HCEC 1CT (cell line): ENCODE results near the gene FRYL.

ENCODE experiments used
- DNase-seq: peaks from one replicate; pipeline ENCODE4 v3.0.0-alpha.2; 2017

The FRYL gene

GRCh38 chr4:48602763-48603162 is 177.3 kb downstream of the FRYL start:
- peak; percentile 15 for DNase-seq

- peak; percentile 71 for DNase-seq
These were observed 177.9 kb downstream of the FRYL start for GRCh38 chr4:48602222-48602621.

- no peak for DNase-seq
These were observed 183.7 kb downstream of the FRYL start for GRCh38 chr4:48596336-48596735.

GRCh38 chr4:48594180-48594579 is 185.9 kb downstream of the FRYL start:
- no peak for DNase-seq

- DNase-seq: no peak
These were observed 188.7 kb downstream of the FRYL start for GRCh38 chr4:48591372-48591771.

DNA sequence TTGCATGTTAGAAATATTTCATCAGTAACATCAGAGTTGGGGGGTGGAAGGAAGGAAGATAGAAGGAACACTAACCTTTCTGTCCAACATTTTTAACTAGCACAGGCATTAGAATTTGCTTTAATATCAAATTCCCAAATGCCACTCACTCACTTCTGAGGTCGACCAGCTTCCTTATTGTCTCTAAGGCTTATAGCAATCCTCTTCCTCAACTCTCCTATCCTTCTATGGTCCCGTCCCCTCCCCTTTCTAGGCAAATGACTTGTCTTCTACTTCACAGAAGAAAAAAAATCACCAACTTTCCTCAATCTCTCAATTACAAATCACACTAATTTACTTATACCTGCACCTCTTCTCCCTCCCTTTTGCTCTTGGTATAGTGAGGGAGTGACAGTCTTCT is 189.2 kb downstream of the FRYL start:
- no peak for DNase-seq

- DNase-seq: no peak
These were observed 191.0 kb downstream of the FRYL start for GRCh38 chr4:48589098-48589445.

GRCh38 chr4:48588230-48589097 is 191.6 kb downstream of the FRYL start:
- DNase-seq: no peak

- no peak for DNase-seq
These were observed 194.7 kb downstream of the FRYL start for GRCh38 chr4:48585401-48585800.

- DNase-seq: peak; percentile 44
These were observed 201.7 kb downstream of the FRYL start for GRCh38 chr4:48578132-48578968.

- DNase-seq: peak; percentile 45
These were observed 204.1 kb downstream of the FRYL start for GRCh38 chr4:48575964-48576363.

DNA sequence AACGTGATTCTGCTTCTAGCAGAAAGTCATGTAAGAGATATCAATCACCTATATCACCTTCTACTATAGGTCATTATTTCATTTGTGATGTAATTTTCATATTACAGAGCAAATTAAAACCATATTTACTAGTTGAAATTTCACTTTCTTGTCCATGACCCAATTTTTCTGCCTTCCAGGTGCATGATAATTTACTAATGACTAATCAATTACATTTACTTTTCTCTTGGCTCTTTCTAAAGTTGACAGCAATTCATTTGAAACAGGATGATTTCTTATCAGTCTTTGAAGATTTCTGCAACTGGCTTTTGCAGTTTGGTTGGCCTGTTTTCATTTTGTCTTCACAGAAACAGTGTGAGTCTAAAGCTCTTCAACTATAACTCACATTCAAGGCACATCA is 208.6 kb downstream of the FRYL start:
- DNase-seq: no peak

- DNase-seq: peak; percentile 76
These were observed 209.3 kb downstream of the FRYL start for GRCh38 chr4:48570646-48571220.

- no peak for DNase-seq
These were observed 214.1 kb downstream of the FRYL start for GRCh38 chr4:48566034-48566384.

- DNase-seq: no peak
These were observed 214.6 kb downstream of the FRYL start for GRCh38 chr4:48565362-48566033.

- DNase-seq: no peak
These were observed 215.9 kb downstream of the FRYL start for GRCh38 chr4:48564151-48564550.

GRCh38 chr4:48558819-48559218 is 221.3 kb downstream of the FRYL start:
- no peak for DNase-seq

DNA sequence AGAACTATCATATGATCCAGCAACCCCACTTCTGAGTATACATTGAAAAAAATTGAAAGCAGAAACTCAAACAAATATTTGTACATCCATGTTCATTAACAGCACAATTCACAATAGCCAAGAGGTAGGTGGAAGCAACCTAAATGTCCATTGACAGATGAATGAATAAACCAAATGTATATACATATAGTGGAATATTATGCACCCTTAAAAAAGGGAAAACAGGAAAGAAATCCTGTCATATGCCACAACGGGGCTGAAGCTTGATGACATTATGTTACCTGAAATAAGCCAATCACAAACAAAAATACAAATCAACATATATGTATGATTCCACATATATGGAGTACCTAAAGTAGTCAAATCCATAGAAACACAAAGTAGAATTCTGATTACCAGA is 222.1 kb downstream of the FRYL start:
- DNase-seq: no peak

- no peak for DNase-seq
These were observed 222.6 kb downstream of the FRYL start for GRCh38 chr4:48557478-48557877.

- no peak for DNase-seq
These were observed 223.8 kb downstream of the FRYL start for GRCh38 chr4:48556268-48556667.

- DNase-seq: no peak
These were observed 225.5 kb downstream of the FRYL start for GRCh38 chr4:48554606-48555005.

GRCh38 chr4:48553720-48554119 is 226.4 kb downstream of the FRYL start:
- DNase-seq: no peak

DNA sequence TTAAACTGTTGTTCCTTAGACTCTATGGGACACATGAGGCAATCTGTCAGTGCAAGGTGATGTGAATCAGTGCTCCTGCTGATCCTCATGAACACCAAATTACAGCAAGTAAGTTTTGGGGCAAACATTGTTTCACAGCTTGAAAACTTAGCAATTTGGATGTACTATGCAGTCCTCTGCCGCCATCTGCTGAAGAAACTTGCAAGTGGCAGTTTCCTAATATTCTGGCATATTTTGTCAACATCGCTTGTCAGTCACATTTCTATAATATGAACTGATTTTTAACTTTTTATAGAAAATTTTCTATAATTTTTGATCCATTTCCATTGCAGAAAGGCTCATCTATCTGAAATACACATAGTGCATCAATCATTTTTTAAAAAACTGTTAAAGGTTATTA is 233.7 kb downstream of the FRYL start:
- peak; percentile 25 for DNase-seq
